Osteoblast (primary cell): Measurements from ENCODE around the gene FBXW12. TPM values are rescaled to one million over a fixed set of nuclear protein-coding genes. Genes with fewer than 3 reads are reported as not detected.

Source experiments
- DNase-seq: peaks from one replicate; pipeline ENCODE4 v3.0.0; 2011; ENCODE audit warnings: low spot score, mixed read lengths; ENCODE audit not compliant: insufficient read length; ENCODE audit errors: missing footprints
- H2AFZ ChIP-seq: 2 replicates; pipeline ENCODE4 v1.6.0; 2011; ENCODE audit warnings: mild to moderate bottlenecking, low read length
- H3K27ac ChIP-seq: 2 replicates; pipeline ENCODE4 v1.5.1; 2011; ENCODE audit warnings: mild to moderate bottlenecking, low read depth, low read length, moderate library complexity
- H3K27me3 ChIP-seq: 2 replicates; pipeline ENCODE4 v1.6.0; 2012; ENCODE audit warnings: mild to moderate bottlenecking, control low read depth, inconsistent platforms, low read length, moderate library complexity; ENCODE audit not compliant: insufficient read depth
- H3K36me3 ChIP-seq: 2 replicates; pipeline ENCODE4 v1.5.1; 2011; ENCODE audit warnings: mild to moderate bottlenecking, low read length, control low read depth, moderate library complexity; ENCODE audit not compliant: insufficient read depth
- H3K4me1 ChIP-seq: 2 replicates; pipeline ENCODE4 v1.5.1; 2011; ENCODE audit warnings: mild to moderate bottlenecking, low read length, control low read depth, moderate library complexity; ENCODE audit not compliant: insufficient read depth
- H3K4me2 ChIP-seq: 2 replicates; pipeline ENCODE4 v1.6.0; 2011; ENCODE audit warnings: mild to moderate bottlenecking, low read length; ENCODE audit not compliant: insufficient read depth
- H3K4me3 ChIP-seq: fragments of 200-600 bp; sonication (generic); 3 replicates; pipeline ENCODE4 v1.5.1; 2012; ENCODE audit warnings: mild to moderate bottlenecking, low read length, inconsistent platforms; ENCODE audit not compliant: insufficient read depth
- H3K79me2 ChIP-seq: 2 replicates; pipeline ENCODE4 v1.6.0; 2012; ENCODE audit warnings: mild to moderate bottlenecking, low read length, control low read depth, inconsistent platforms; ENCODE audit not compliant: insufficient read depth
- H3K9me3 ChIP-seq: 2 replicates; pipeline ENCODE4 v1.5.1; 2011; ENCODE audit warnings: low read depth, low read length, control low read depth
- H4K20me1 ChIP-seq: 2 replicates; pipeline ENCODE4 v1.6.0; 2012; ENCODE audit warnings: mild to moderate bottlenecking, low read length, control low read depth; ENCODE audit not compliant: insufficient read depth
- CTCF ChIP-seq: IDR thresholded peaks from 2 replicates; pipeline ENCODE4 v1.5.1; 2011; ENCODE audit warnings: mild to moderate bottlenecking, low read depth, low read length, moderate library complexity; ENCODE audit errors: extremely low read depth
- total RNA-seq: library from RNA; depleted of rRNA; stranded (reverse); fragments of >200 nt; gene quantifications from 2 replicates; pipeline ENCODE4 v1.2.3, GENCODE V29; 2012

FBXW12 gene
- total RNA-seq, 1 donor, result not detected

- H3K4me2 ChIP-seq, result no peak overlapping the region
- no peak overlapping the region for H3K27ac ChIP-seq
- DNase-seq, result peak; percentile 80
- no peak overlapping the region for H2AFZ ChIP-seq
- H3K27me3 ChIP-seq, result peaks cover 12% of the 10 kb centered on the region
- H3K79me2 ChIP-seq, result no peaks in the 10 kb centered on the region
- no peaks in the 10 kb centered on the region for H3K9me3 ChIP-seq
- peaks cover 16% of the 10 kb centered on the region for H4K20me1 ChIP-seq
- no peak overlapping the region for H3K4me3 ChIP-seq
- TF ChIP-seq CTCF, result no peak
- H3K4me1 ChIP-seq, result peaks cover 13% of the 10 kb centered on the region
- H3K36me3 ChIP-seq, result no peaks in the 10 kb centered on the region
These were observed 54.4 kb downstream of the FBXW12 start for GRCh38 chr3:48426401-48426909.

- Histone ChIP-seq H3K4me3 (peak overlapping the region; percentile 28), H3K36me3 (peaks cover 3% of the 10 kb centered on the region), H3K4me2 (no peak overlapping the region), H3K27ac (no peak overlapping the region), H4K20me1 (peaks cover 16% of the 10 kb centered on the region), H3K4me1 (peaks cover 13% of the 10 kb centered on the region), H3K9me3 (no peaks in the 10 kb centered on the region), H3K79me2 (no peaks in the 10 kb centered on the region), H2AFZ (no peak overlapping the region), H3K27me3 (peaks cover 12% of the 10 kb centered on the region)
- TF ChIP-seq CTCF, result no peak
- peak; percentile 96 for DNase-seq
These were observed 55.1 kb downstream of the FBXW12 start for GRCh38 chr3:48426944-48427629.

- peak; percentile 54 for DNase-seq
- Histone ChIP-seq H3K4me2 (peak overlapping the region; percentile 88), H3K27ac (no peak overlapping the region), H3K4me1 (peaks cover 13% of the 10 kb centered on the region), H3K36me3 (peaks cover 8% of the 10 kb centered on the region), H3K79me2 (no peaks in the 10 kb centered on the region), H3K9me3 (no peaks in the 10 kb centered on the region), H3K27me3 (peaks cover 12% of the 10 kb centered on the region), H3K4me3 (peak overlapping the region; percentile 28), H2AFZ (no peak overlapping the region), H4K20me1 (peaks cover 16% of the 10 kb centered on the region)
- no peak for TF ChIP-seq CTCF
These were observed 55.6 kb downstream of the FBXW12 start for GRCh38 chr3:48427630-48427962.

GRCh38 chr3:48428088-48428571 is 56.1 kb downstream of the FBXW12 start:
- Histone ChIP-seq H3K27me3 (peaks cover 12% of the 10 kb centered on the region), H3K4me2 (peak overlapping the region; percentile 88), H3K79me2 (no peaks in the 10 kb centered on the region), H4K20me1 (peaks cover 15% of the 10 kb centered on the region), H2AFZ (no peak overlapping the region), H3K36me3 (peaks cover 12% of the 10 kb centered on the region), H3K27ac (no peak overlapping the region), H3K4me3 (peak overlapping the region; percentile 75), H3K4me1 (peaks cover 14% of the 10 kb centered on the region), H3K9me3 (no peaks in the 10 kb centered on the region)
- no peak for TF ChIP-seq CTCF
- peak; percentile 90 for DNase-seq
